GM13976 (cell line): ENCODE data around the gene CAPN8.

ENCODE experiments used
- DNase-seq: peaks from one replicate; pipeline ENCODE4 v3.0.0; 2012; ENCODE audit warnings: low spot score
- CTCF ChIP-seq: IDR thresholded peaks from 2 replicates; pipeline ENCODE4 v1.5.1; 2012; ENCODE audit warnings: borderline replicate concordance, mild to moderate bottlenecking; ENCODE audit not compliant: insufficient read depth; ENCODE audit errors: extremely low read depth, missing control alignments, control extremely low read depth
- in situ Hi-C: fragments of 300-500 bp; cut with MboI; formaldehyde crosslinking; loops from one replicate; pipeline ENCODE4 v1.12.0; 2022; ENCODE audit warnings: low sequenced_read_pairs, mixed read lengths, inconsistent platforms; ENCODE audit not compliant: unreplicated experiment

The CAPN8 gene

GRCh38 chr1:223551610-223552009 is 113.9 kb downstream of the CAPN8 start:
- no peak for DNase-seq
- no peak for TF ChIP-seq CTCF
- in situ Hi-C loops: no loop called here

- no peak for DNase-seq
- no peak for TF ChIP-seq CTCF
- in situ Hi-C loops: no loop called here
Measured at GRCh38 chr1:223549740-223550139, 115.8 kb downstream of the CAPN8 start.

- no peak for TF ChIP-seq CTCF
- DNase-seq: no peak
Measured at GRCh38 chr1:223547316-223548114, 118.0 kb downstream of the CAPN8 start.

GRCh38 chr1:223545343-223545742 is 120.2 kb downstream of the CAPN8 start:
- DNase-seq: no peak
- in situ Hi-C loops: no loop called here
- TF ChIP-seq CTCF: no peak

More at GRCh38 chr1:223547316-223548114, 118.0 kb downstream of the CAPN8 start:
- in situ Hi-C loops: no loop called here

GRCh38 chr1:223543560-223543959 is 121.9 kb downstream of the CAPN8 start:
- DNase-seq: no peak
- in situ Hi-C loops: no loop called here
- TF ChIP-seq CTCF: no peak

GRCh38 chr1:223542831-223543230 is 122.7 kb downstream of the CAPN8 start:
- no peak for DNase-seq
- in situ Hi-C loops: no loop called here
- TF ChIP-seq CTCF: no peak
